ENCODE data around the gene SLC25A45. TPM values are rescaled to one million over a fixed set of nuclear protein-coding genes. Genes with fewer than 3 reads are reported as not detected.

The SLC25A45 gene
- total RNA-seq, 2 experiments from 2014 or later: 12.8 to 14.4 TPM

DNA sequence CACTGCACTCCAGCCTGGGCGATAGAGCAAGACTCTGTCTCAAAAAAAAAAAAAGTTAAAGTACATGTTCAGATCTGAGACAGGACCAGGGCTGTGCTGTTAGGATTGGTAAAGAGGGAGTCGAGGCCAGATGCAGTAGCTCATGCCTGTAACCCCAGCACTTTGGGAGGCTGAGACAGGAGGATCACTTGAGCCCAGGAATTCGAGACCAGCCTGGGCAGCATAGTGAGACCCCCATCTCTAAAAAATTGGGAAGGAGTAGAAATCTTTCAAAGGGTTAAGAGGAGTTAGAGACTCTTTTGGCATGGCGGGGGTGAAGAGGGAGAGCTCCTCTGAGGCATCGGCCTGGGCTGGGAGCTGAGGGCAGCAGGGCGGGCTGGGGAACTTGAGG is 11.8 kb downstream of the SLC25A45 start:
- POLR2A ChIA-PET: interaction anchor here (0.6 to 1.5 kb wide), 7 partner anchors 12 to 135 kb away, joined by 3 to 13 read pairs (median 5); partner anchors contain the start of genes MALAT1 and SLC25A45
- no peaks in the 10 kb centered on the region for H3K27me3 Mint-ChIP-seq
- TF ChIP-seq, protein P1, sequence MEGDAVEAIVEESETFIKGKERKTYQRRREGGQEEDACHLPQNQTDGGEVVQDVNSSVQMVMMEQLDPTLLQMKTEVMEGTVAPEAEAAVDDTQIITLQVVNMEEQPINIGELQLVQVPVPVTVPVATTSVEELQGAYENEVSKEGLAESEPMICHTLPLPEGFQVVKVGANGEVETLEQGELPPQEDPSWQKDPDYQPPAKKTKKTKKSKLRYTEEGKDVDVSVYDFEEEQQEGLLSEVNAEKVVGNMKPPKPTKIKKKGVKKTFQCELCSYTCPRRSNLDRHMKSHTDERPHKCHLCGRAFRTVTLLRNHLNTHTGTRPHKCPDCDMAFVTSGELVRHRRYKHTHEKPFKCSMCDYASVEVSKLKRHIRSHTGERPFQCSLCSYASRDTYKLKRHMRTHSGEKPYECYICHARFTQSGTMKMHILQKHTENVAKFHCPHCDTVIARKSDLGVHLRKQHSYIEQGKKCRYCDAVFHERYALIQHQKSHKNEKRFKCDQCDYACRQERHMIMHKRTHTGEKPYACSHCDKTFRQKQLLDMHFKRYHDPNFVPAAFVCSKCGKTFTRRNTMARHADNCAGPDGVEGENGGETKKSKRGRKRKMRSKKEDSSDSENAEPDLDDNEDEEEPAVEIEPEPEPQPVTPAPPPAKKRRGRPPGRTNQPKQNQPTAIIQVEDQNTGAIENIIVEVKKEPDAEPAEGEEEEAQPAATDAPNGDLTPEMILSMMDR (IDR thresholded peaks at IDR 0.05): no peak
- H3K27ac Mint-ChIP-seq: no peak overlapping the region
- H3K9me3 Mint-ChIP-seq: no peaks in the 10 kb centered on the region
- ATAC-seq: no peak
- CTCF ChIA-PET: interaction anchor here (1.0 to 1.8 kb wide), 6 partner anchors 10 to 223 kb away, joined by 3 to 5 read pairs (median 4); no protein-coding TSS in a partner anchor
- no peaks in the 10 kb centered on the region for H3K4me1 Mint-ChIP-seq (ENCODE audit: low read depth)
- intact Hi-C loops (cut with micrococcal nuclease): no loop called here
- H3K4me3 Mint-ChIP-seq: no peak overlapping the region
- no peak for DNase-seq
- no peaks in the 10 kb centered on the region for H3K36me3 Mint-ChIP-seq (ENCODE audit: low read depth)

DNA sequence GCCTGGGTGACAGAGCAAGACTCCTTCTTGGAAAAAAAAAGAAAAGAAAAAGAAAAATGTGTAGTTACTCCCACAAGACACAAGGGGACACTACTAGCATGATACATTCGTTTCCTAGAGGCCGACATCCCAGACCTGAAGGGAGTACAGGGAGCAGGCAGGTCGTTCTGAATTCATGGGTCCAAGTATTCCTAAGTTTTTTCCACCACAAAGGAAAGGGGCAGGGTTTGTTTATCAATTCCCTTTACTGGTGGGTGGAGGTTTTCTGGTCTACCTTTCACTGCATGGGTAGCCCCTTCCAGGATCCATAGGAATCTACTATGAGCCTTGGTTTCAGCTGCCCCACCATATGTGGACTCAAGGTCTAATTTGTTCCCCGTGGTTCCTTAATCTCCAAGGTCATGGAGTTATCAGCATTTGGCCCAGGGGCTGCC is 16.1 kb downstream of the SLC25A45 start:
- no peak overlapping the region for H3K4me3 Mint-ChIP-seq
- intact Hi-C loops (cut with micrococcal nuclease): no loop called here
- H3K27ac Mint-ChIP-seq: no peak overlapping the region

DNA sequence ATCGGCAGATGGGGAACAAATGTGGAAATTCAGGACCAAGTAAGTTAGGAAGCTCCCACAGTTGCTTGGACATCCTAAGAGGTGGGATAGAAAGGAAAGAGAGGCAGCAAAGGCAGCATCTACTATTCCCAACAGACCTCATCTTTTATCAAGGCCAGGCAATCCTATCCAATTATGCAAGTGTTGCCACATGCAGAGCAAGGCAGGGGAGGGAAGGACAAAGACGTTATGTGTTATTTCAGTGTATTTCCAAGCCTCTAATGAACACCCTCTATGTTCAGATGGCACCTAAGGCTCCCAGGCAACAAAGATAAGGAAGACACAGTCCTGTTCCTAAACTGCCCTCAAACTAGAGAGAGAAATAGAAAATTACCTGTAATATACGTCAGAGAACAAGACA is 18.7 kb downstream of the SLC25A45 start:
- ChIA-PET POLR2A (no interaction called here), CTCF (no interaction called here)
- H3K27me3 Mint-ChIP-seq: no peaks in the 10 kb centered on the region
- no peak overlapping the region for H3K4me3 Mint-ChIP-seq
- TF ChIP-seq, protein P1 (IDR thresholded peaks at IDR 0.05): no peak
- ATAC-seq: no peak
- peaks cover 3% of the 10 kb centered on the region for H3K4me1 Mint-ChIP-seq (ENCODE audit: low read depth)
- no peaks in the 10 kb centered on the region for H3K36me3 Mint-ChIP-seq (ENCODE audit: low read depth)
- DNase-seq: no peak
- H3K9me3 Mint-ChIP-seq: no peaks in the 10 kb centered on the region
- intact Hi-C loops (cut with micrococcal nuclease): no loop called here
- no peak overlapping the region for H3K27ac Mint-ChIP-seq

More for the DNA sequence above, 16.1 kb downstream of the SLC25A45 start:
- Mint-ChIP-seq H3K36me3 (ENCODE audit: low read depth) (no peaks in the 10 kb centered on the region), H3K9me3 (no peaks in the 10 kb centered on the region), H3K27me3 (no peaks in the 10 kb centered on the region), H3K4me1 (ENCODE audit: low read depth) (peaks cover 3% of the 10 kb centered on the region)
- TF ChIP-seq, protein P1 (IDR thresholded peaks at IDR 0.05): peak; percentile 92
- CTCF ChIA-PET: interaction anchor here (0.7 to 2.1 kb wide), 6 partner anchors 13 to 142 kb away, joined by 3 to 7 read pairs (median 6); no protein-coding TSS in a partner anchor
- POLR2A ChIA-PET: interaction anchor here (1.4 to 1.6 kb wide), 2 partner anchors 16 to 132 kb away, joined by 4 read pairs; partner anchors contain the start of genes MALAT1 and SLC25A45
- ATAC-seq (peak; percentile 94), DNase-seq (peak; percentile 38)

DNA sequence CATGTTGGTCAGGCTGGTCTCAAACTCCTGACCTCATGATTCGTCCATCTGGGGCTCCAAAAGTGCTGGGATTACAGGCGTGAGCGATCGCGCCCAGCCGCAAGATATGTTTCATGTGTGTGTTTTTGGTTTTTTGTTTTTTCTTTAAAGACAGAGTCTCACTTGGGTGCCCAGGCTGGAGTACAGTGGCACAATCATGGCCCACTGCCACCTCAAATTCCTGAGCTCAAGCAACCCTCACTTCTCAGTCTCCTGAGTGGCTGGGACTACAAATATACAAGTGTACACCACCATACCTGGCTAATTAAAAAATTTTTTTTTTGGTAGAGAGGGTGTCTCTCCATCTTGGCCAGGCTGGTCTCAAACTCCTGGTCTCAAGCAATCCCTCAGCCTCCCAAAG is 19.5 kb downstream of the SLC25A45 start:
- intact Hi-C loops (cut with micrococcal nuclease): no loop called here
- Mint-ChIP-seq H3K36me3 (ENCODE audit: low read depth) (no peaks in the 10 kb centered on the region), H3K4me3 (no peak overlapping the region), H3K27ac (no peak overlapping the region), H3K4me1 (ENCODE audit: low read depth) (peaks cover 3% of the 10 kb centered on the region), H3K9me3 (no peaks in the 10 kb centered on the region), H3K27me3 (no peaks in the 10 kb centered on the region)
- ChIA-PET POLR2A (interaction anchor here (1.3 kb wide), 1 partner anchor 19 kb away, joined by 3 read pairs; no protein-coding TSS in a partner anchor), CTCF (interaction anchor here (1.0 to 1.5 kb wide), 2 partner anchors 12 to 231 kb away, joined by 3 to 4 read pairs; no protein-coding TSS in a partner anchor)
- ATAC-seq: no peak
- DNase-seq: no peak
- TF ChIP-seq, protein P1 (IDR thresholded peaks at IDR 0.05): no peak

DNA sequence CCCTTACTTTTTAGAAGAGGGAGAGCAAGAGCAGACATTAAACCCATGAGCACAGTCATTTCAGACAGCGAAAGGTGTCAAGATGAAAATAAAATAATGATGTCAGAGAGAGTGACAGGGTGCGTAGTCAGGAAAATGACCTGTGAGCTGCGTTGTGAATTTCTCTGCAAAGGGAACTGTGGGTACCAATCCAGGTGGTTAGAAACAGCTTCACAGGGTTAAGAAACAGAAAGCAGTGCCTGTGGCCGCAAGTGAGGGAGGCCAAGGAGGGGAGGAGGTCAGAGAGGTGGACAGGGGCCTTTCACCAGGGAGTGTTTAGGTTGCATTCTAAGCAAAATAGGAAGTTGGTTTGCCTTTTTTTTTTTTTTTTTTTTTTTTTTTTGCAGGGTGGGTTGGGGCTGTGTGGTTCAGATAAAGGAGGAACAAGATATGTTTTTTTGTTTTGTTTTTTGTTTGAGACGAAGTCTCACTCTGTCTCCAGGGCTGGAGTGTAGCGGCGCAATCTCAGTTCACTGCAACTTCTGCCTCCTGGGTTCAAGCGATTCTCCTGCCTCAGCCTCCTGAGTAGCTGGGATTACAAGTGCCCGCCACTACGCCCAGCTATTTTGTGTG is 20.0 kb downstream of the SLC25A45 start:
- POLR2A ChIA-PET: interaction anchor here (0.6 to 1.7 kb wide), 5 partner anchors 18 to 144 kb away, joined by 3 to 6 read pairs (median 4); partner anchors contain the start of gene MALAT1
- H3K4me3 Mint-ChIP-seq: no peak overlapping the region
- H3K4me1 Mint-ChIP-seq (ENCODE audit: low read depth): peaks cover 3% of the 10 kb centered on the region
- intact Hi-C loops (cut with micrococcal nuclease): no loop called here
- TF ChIP-seq, protein P1 (IDR thresholded peaks at IDR 0.05): no peak
- H3K27me3 Mint-ChIP-seq: no peaks in the 10 kb centered on the region
- DNase-seq (peak; percentile 8), ATAC-seq (peak; percentile 34)
- no peaks in the 10 kb centered on the region for H3K9me3 Mint-ChIP-seq
- no peaks in the 10 kb centered on the region for H3K36me3 Mint-ChIP-seq (ENCODE audit: low read depth)
- peak overlapping the region; percentile 63 for H3K27ac Mint-ChIP-seq
- CTCF ChIA-PET: interaction anchor here (0.8 to 1.5 kb wide), 3 partner anchors 12 to 231 kb away, joined by 3 to 4 read pairs (median 3); no protein-coding TSS in a partner anchor
